HG03064 (cell line): ENCODE data around the gene PSMC3.

Experiments used
- ATAC-seq: cut with Tn5 transposase; IDR thresholded peaks from one replicate; pipeline ENCODE4 v1.9.1; 2021; ENCODE audit warnings: low read depth; ENCODE audit not compliant: unreplicated experiment

The PSMC3 gene

GRCh38 chr11:47395223-47396048, 30.8 kb downstream of the PSMC3 start:
- ATAC-seq, result no peak

- ATAC-seq, result no peak
Observed at GRCh38 chr11:47394322-47395222, 31.7 kb downstream of the PSMC3 start.

GRCh38 chr11:47394050-47394321, 32.3 kb downstream of the PSMC3 start:
- no peak for ATAC-seq

GRCh38 chr11:47393163-47394049, 32.8 kb downstream of the PSMC3 start:
- ATAC-seq, result no peak

GRCh38 chr11:47392546-47393162, 33.6 kb downstream of the PSMC3 start:
- no peak for ATAC-seq

GRCh38 chr11:47391711-47392432, 34.4 kb downstream of the PSMC3 start:
- ATAC-seq, result no peak

GRCh38 chr11:47391077-47391583, 35.1 kb downstream of the PSMC3 start:
- no peak for ATAC-seq

- ATAC-seq, result no peak
Observed at GRCh38 chr11:47390422-47390760, 35.8 kb downstream of the PSMC3 start.

- ATAC-seq, result no peak
Observed at GRCh38 chr11:47389577-47390421, 36.4 kb downstream of the PSMC3 start.

- no peak for ATAC-seq
Observed at GRCh38 chr11:47388697-47389576, 37.3 kb downstream of the PSMC3 start.

- ATAC-seq, result no peak
Observed at GRCh38 chr11:47387944-47388696, 38.1 kb downstream of the PSMC3 start.

GRCh38 chr11:47384498-47384897, 41.7 kb downstream of the PSMC3 start:
- no peak for ATAC-seq

GRCh38 chr11:47383071-47383470, 43.2 kb downstream of the PSMC3 start:
- no peak for ATAC-seq

GRCh38 chr11:47380078-47380477, 46.2 kb downstream of the PSMC3 start:
- ATAC-seq, result no peak

GRCh38 chr11:47379317-47379716, 46.9 kb downstream of the PSMC3 start:
- no peak for ATAC-seq

- no peak for ATAC-seq
Observed at GRCh38 chr11:47378836-47379170, 47.4 kb downstream of the PSMC3 start.
